Prostate gland (tissue), 2 donors: Measurements from ENCODE around the gene NOS1AP.

ENCODE experiments used
- CTCF ChIP-seq, 4 experiments: fragments of 200-600 bp in 2 of 4; fragments of 450-650 bp in 2 of 4; sonication (generic) in 2 of 4; IDR thresholded peaks; 1 replicate in 3 of 4; 2 replicates in 1 of 4; pipeline ENCODE4 v1.5.1; 2016 to 2019; ENCODE audit warnings: antibody characterized with exemption in 4 of 4, mild to moderate bottlenecking in 2 of 4, moderate library complexity in 2 of 4
- POLR2AphosphoS5 ChIP-seq: sonication (generic); formaldehyde crosslinking; IDR thresholded peaks from one replicate; pipeline ENCODE4 v1.6.1; 2017; ENCODE audit warnings: antibody characterized with exemption

DNA sequence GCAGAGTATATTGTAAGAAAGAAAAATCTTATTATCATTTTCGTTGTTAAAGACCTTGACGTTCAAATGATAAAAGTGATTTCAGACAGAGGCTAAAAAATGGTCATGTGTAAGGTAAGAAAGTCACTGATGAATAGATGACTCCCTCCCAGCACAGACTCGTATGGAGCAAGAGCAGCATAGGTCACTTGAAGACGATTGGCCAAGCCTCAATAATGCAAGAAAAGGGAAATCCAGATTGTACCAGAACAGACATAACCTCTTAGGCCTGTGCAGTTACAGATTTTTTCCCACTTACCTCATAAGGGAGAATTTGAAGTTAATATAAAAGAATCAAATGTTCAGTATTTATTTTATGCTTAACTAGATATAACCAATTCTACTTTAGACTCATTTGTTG lies 29.5 kb upstream of the NOS1AP start:
- TF ChIP-seq POLR2AphosphoS5 (no peak), CTCF (IDR thresholded peaks at IDR 0.05) (no peak)
